HCEC 1CT (cell line): ENCODE data around the gene RND3.

Experiments
- DNase-seq: peaks from one replicate; pipeline ENCODE4 v3.0.0-alpha.2; 2017

Gene RND3

GRCh38 chr2:150491943-150492342 lies 4.5 kb upstream of the RND3 start:
- DNase-seq, result peak; percentile 82

DNA sequence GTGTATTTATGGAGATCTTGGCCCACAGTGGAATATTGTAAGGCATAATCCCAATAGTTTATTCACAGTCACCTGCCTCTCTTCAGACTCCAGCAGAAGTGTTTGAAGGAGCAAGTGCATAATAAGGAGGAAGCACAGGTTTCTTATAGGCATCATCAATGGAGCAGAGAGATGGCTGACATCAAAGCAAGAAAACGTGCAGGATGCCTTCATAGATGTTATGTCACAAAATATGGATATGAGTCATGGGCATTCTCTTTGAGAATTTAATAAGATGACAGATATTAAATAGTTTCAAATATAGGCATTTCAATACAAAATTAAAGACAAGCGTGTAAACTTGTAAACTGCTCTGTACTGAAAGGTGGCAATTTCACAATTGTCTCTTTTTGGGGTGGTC lies 4.0 kb upstream of the RND3 start:
- peak; percentile 36 for DNase-seq

DNA sequence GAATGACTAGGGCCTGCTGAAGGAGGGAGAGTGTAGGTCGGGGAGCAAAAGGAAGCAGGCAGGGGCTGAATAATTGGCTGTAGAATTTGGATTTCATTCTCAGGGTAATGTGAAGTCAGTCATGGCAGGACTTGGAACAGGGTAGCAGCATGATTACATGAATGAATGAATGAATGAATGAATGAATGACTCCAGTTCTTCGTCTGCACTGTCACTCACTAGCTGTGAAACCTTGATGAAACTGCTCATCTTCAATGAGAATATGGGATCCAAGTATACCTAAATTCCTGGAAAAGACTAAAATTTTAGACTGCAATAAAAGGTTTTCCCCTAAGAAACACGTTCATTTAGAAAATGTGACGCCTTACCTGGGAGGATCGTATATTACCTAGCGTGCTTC lies 3.0 kb upstream of the RND3 start:
- no peak for DNase-seq

DNA sequence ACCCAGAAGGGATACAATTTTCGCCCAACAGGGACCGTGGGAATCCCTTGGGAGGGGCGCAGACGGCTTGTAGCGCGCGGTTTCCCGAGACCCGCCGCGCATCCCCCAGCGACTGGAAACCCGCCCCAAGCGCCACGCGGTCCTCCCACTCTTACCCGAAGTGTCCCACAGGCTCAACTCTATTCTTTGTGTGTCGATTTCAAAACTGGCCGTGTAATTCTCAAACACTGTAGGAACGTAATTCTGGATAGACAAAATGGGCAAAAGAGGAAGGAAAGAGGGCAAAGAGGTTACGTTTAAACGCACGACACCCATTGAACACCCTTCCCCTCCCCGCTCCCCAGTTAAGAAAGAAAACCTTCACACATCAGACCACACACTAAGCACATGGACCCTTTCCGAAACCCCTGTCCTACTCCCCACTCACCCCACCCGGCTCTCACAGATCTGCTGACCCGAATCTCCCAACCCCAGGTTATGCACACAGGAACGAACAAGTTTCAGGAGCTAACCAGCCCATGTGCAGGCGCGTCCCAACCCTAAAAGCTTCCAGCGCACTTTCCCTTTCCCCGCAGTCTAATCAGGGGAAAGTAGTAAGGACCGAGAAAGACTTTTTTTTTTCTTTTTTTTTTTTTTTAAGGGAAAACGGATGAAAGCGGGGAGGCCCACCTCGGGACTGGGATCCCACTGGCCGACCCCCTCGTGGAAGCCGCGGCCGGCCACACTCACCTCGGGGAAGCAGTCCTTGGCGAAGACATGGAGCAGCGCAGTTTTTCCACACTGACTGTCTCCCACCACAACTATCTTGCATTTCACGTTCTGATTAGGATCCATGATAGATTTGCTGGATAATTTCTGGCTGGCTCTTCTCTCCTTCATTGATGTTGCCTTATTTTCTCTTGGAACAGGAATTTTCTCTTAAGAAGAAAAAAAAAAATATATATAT lies 655 bp downstream of the RND3 start:
- DNase-seq, result peak; percentile 29

- DNase-seq, result peak; percentile 79
Observed at GRCh38 chr2:150485871-150486538, 1.5 kb downstream of the RND3 start.

- DNase-seq, result peak; percentile 58
Observed at GRCh38 chr2:150485114-150485870, 2.2 kb downstream of the RND3 start.

GRCh38 chr2:150484461-150485021 lies 2.9 kb downstream of the RND3 start:
- peak; percentile 40 for DNase-seq

DNA sequence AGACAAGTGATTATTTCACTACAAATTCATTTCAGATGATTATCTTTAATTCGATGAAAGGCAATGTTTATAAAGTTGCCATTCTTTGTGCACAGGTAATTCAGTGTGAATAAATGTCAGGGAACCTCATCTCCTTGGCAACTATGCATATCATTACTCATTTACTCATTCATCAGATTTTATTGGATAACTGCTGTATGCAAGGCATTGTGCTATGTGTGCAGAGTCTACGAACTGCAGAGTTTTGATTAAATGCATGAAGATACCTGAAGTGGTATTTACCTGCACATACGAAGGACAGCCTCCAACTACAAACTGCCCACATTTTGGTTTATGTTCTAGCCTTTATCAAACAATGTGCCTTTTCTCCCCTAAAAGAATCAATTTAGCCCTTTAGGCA lies 3.5 kb downstream of the RND3 start:
- peak; percentile 43 for DNase-seq

DNA sequence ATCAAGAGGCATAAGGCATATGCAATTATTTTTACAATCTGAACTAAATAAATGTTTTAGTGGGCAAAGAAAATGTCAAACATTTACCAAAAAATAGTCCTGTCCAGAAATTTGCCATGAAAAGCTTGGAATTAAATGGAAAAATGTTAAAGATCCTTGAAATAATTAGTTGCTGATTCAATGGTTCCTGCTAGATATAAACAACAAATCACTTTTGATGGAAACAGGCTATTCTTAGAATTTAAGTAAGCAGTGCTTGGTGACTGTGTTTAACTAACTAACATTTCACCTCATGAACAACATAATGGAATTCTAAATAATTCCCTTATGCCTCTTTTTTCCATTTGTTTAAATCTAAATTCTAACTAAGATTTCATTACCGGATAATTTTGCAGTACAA lies 3.9 kb downstream of the RND3 start:
- no peak for DNase-seq

DNA sequence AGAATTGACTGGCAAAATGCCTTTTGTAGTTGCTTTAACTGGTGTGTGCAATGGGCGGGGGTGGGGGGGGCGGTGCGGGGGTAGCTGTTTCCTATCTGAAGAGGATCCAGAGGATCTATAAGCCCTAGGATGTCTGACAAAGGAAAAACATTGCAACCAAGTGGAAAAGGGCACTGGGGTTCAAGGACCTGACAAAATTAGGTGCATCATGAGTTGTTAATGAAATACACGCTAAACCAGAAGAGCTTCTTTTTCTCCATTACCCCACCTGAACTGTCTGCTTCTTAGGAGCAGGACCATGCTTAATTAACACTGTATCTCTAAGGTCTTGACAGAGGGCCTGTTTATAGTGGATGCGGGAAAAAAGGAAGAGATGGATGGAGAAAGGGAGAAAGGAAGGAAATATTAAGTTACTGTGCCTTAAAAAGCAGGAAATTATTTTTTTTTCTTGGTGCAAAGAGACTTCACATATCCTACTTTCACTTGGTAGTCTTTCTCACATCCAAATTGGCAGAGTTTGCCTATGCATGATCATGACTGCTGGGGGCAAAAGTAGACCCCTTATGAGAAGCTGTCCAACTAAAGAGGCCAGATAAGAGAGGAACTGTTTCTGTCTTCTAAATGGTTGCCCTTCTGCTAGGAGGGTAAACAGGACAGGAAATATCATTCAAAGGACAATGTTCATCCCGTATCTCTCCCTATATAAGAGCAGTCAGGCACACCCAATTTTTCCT lies 4.6 kb downstream of the RND3 start:
- DNase-seq, result peak; percentile 29

DNA sequence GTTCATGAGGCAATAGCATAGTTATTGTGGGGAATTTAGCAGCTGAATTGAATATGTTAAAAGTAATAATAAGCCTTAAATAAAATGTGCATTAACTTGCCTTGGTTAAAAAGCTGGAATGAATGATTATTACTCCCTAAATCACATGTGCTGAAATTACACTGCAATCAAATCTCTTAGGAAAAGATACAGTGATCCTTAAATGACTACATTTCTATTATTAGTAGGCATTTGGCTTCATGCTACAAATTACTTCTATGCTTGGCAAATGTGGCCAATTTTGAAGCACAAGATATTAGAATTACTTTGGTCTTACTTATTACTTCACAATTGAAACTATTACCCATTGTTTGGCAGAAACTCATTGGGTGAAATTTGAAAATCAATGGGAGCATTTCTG lies 5.4 kb downstream of the RND3 start:
- DNase-seq, result peak; percentile 29

GRCh38 chr2:150480971-150481830 lies 6.3 kb downstream of the RND3 start:
- peak; percentile 46 for DNase-seq

DNA sequence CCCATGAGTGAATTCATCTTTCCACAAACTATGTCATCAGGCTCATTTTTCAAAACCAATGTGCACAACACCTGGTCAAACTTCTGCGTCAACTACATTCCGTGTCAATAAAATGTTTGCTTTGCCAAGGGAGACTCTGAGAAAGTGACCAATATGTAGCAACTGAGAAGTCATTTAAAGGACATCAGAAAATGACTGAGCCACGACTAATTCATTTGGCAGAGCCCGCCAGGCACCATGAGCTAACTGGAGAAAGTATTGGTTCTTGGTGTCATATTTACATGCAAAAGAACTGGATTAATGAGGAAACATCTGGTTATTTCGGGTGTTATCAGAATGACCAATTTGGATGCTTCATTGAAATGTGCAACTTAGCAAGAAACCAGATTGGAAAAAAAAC lies 7.2 kb downstream of the RND3 start:
- DNase-seq, result peak; percentile 76

DNA sequence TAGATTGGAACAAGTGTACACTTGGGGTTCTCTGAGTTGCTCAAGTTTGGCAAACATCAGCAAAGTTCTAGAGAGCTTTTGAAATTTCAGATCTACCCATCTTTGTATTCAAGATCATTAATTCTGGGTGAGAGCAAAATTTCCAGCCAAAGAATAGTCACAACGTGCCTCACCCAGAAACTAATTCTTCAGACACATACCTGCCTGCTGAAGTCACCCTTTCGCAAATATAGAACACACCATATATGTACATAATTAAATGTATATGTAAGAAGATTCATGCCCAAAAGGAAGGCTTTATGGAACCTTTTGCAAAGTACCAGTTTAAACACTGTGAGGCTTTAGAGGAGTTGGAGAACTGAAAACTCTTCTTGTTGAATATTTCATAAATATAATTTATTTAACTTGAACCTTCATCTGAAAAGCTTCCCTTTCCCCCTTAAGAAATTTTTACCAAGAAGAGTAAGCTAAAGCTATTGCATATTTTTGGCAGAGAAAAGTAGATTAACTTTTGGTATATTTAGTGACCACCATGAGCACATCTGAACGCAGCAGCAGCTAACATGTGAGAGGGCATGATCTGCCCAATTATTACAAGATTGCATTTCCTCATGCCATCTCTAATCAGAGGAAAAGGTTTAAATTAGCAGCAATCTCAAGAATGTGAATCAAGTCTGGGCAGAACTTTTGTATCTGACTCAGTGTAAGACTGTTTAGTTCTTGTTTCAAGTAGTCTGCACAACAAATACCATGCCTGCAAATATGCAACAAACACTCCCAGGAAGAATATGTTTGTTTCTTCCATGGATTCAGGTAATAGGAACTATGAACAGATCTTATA lies 8.2 kb downstream of the RND3 start:
- peak; percentile 78 for DNase-seq

DNA sequence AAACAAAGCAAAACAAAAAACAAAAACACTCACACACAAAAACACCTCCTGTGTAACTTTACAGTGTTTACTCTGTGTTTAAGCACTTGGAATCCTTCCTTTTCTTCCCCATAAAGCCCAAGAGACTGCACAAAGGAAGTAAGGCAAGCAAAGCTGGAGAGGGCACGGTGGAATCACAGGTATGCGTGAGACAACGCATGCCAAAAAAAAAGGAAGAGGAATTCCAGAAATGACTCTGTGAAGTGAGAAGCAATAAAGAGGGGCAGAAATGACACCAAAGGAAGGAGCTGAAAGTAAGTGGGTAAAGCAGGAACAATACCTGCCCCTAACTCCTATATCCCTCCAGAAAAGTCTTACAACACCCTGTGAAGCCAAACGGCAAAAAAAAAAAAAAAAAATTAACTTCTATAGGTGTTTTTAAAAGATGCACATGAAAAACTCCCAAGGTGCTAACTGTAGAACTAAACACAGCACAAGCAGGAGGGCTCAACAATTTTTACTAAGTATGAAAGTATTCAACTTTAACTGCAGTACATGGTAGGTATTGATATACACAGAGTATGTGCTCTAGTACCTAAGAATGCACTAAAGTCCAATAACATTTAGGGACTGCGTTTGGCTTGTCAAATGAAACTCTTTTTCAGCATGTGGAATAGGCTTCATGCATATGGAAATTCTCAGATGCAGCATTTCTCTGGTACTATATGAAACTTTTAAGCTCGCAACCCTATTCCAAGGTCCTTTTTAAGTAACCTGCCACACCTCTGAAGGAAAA lies 9.1 kb downstream of the RND3 start:
- DNase-seq, result peak; percentile 32

- peak; percentile 29 for DNase-seq
Observed at GRCh38 chr2:150477347-150477746, 10.1 kb downstream of the RND3 start.

DNA sequence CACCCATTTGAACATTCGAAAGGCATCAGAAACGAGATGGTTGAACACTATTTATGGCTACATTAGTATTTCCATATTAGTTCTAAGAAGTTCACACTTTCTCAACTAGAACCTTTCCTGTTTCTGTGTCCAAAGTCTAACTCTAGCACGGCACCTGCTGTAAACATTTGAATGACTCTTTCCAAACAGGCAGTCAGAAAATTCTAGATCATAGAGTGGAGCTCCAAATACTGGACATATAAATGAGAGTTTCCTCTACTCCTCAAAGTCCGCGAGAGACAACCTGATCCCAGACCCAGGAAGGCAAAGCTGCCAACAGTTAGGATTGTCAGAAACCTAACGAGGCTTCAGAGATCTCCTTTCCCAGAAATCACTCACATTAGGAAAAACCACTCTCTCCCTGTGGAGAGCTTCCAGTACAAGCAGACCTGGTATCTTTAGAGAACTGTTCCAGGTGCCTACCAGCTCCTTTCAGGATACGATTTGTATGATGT lies 10.6 kb downstream of the RND3 start:
- DNase-seq, result peak; percentile 27

DNA sequence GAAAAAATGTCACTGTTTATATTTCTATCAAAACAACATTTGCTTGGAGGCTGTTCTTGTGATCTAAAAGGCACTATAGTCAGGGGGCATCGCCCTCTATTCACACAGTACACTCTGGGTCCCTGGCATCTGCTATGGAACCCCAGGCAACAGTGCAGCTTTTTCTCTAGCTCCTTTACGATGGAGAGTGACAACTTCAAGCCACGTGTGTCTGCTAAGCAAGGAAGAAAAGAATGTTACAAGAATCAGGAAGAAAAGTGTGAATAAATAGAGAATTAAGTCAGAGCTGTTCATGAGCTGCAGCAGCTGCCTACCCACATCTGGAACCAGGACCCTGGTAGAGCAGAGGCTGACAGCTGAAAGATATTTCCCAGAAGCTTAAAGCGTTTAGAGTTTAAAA lies 11.2 kb downstream of the RND3 start:
- DNase-seq, result peak; percentile 29

DNA sequence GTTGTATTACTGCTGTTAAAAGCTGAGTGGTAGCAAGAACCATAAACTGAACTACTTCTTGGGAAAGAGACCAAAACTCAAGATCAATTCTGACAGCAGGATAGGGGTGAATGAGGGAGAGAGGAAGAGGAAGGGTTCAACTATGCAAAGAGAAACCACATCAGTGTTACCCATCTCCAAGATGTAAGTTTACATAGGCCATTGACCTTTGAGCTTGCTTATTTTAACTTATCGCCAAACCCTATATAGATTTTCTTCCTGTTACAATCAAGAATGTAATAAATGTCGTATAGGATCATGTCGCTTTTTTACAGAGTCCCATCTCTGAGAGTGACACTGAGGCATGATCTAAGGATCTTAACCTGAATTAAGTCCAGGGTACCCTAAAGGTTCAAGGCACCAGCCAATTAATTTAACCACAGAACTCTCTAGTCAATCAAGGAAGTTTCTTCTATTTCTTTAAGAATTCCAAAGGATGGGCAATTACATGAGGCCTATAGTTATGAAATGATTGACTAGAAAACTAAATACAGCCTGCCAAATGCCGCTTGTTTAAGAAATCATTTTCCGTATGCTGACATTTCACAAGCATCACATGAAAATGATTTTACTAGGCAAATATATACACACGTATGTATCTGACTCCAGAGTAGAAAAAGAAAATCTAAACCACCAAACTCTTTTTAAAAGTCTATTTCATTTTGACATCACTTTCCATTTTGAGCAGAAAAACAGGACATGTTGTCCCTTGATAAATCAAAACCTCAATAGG lies 11.8 kb downstream of the RND3 start:
- DNase-seq, result no peak
